Measurements from ENCODE around the gene ZRANB2. TPM values are rescaled to one million over a fixed set of nuclear protein-coding genes. Genes with fewer than 3 reads are reported as not detected.

The ZRANB2 gene
- total and polyA plus RNA-seq, 2 of the 4 experiments (the other 2 are of a cell fraction) = 23.7 to 67.2 TPM

DNA sequence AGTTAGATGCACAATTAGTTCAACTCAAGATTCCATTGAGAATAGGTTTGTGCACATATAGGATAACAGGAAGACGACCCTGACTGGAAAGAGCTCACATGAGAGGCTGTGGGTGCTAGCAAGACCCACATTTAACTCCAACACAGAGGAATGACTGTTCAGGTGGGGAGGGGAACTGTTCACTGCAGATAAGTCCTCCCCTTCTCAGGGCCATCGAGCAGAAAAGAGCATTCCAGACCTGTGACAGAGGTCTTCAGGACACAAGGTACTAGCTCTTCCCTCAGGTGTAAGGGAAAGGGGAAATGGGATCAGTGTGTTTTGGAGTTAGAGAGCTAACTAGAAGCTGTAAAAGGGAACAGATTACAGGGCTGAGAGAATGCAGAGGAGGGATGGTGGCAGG is 41.9 kb downstream of the ZRANB2 start:
- TF ChIP-seq SMC3 (IDR thresholded peaks at IDR 0.05; ENCODE audit: low read depth, low read length) (no peak), RCOR1 (IDR thresholded peaks at IDR 0.05; ENCODE audit: insufficient replicate concordance, low read length) (no peak), CHD1 (IDR thresholded peaks at IDR 0.05; ENCODE audit: low read depth, low read length) (no peak), MAZ (IDR thresholded peaks at IDR 0.05; ENCODE audit: borderline replicate concordance, low read depth, low read length) (no peak), NFE2L2 (IDR thresholded peaks at IDR 0.05; ENCODE audit: low read depth, low read length) (no peak), FOS (IDR thresholded peaks at IDR 0.05; ENCODE audit: low read depth, low read length) (no peak), BHLHE40 (IDR thresholded peaks at IDR 0.05; ENCODE audit: low read depth, low read length) (no peak), RFX5 (IDR thresholded peaks at IDR 0.05; ENCODE audit: low read depth, low read length) (no peak), POLR2A (IDR thresholded peaks at IDR 0.05; ENCODE audit: low read depth, low read length) (no peak), MAFK (IDR thresholded peaks at IDR 0.05; ENCODE audit: low read depth, low read length) (no peak), MXI1 (IDR thresholded peaks at IDR 0.05; ENCODE audit: borderline replicate concordance, low read depth, low read length) (no peak), CEBPB (IDR thresholded peaks at IDR 0.05; ENCODE audit: low read depth, low read length) (no peak), RAD21 (IDR thresholded peaks at IDR 0.05; ENCODE audit: low read length) (no peak)
- TF ChIP-seq, protein P1, sequence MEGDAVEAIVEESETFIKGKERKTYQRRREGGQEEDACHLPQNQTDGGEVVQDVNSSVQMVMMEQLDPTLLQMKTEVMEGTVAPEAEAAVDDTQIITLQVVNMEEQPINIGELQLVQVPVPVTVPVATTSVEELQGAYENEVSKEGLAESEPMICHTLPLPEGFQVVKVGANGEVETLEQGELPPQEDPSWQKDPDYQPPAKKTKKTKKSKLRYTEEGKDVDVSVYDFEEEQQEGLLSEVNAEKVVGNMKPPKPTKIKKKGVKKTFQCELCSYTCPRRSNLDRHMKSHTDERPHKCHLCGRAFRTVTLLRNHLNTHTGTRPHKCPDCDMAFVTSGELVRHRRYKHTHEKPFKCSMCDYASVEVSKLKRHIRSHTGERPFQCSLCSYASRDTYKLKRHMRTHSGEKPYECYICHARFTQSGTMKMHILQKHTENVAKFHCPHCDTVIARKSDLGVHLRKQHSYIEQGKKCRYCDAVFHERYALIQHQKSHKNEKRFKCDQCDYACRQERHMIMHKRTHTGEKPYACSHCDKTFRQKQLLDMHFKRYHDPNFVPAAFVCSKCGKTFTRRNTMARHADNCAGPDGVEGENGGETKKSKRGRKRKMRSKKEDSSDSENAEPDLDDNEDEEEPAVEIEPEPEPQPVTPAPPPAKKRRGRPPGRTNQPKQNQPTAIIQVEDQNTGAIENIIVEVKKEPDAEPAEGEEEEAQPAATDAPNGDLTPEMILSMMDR (conservative IDR thresholded peaks at IDR 0.05; ENCODE audit: low read depth, low read length) = no peak
- TF ChIP-seq, protein P2, sequence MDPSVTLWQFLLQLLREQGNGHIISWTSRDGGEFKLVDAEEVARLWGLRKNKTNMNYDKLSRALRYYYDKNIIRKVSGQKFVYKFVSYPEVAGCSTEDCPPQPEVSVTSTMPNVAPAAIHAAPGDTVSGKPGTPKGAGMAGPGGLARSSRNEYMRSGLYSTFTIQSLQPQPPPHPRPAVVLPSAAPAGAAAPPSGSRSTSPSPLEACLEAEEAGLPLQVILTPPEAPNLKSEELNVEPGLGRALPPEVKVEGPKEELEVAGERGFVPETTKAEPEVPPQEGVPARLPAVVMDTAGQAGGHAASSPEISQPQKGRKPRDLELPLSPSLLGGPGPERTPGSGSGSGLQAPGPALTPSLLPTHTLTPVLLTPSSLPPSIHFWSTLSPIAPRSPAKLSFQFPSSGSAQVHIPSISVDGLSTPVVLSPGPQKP (IDR thresholded peaks at IDR 0.05; ENCODE audit: borderline replicate concordance, low read depth, low read length) = no peak
- TF ChIP-seq, protein P3, sequence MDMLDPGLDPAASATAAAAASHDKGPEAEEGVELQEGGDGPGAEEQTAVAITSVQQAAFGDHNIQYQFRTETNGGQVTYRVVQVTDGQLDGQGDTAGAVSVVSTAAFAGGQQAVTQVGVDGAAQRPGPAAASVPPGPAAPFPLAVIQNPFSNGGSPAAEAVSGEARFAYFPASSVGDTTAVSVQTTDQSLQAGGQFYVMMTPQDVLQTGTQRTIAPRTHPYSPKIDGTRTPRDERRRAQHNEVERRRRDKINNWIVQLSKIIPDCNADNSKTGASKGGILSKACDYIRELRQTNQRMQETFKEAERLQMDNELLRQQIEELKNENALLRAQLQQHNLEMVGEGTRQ (IDR thresholded peaks at IDR 0.05; ENCODE audit: low read depth, low read length) = no peak
- Histone ChIP-seq H3K9me3 (ENCODE audit: control insufficient read depth, insufficient read depth, low read length) (no peaks in the 10 kb centered on the region), H3K4me2 (ENCODE audit: low read depth, low read length) (no peak overlapping the region), H3K79me1 (ENCODE audit: low read depth in 1 of 2, low read length in 2 of 2) (no peaks in the 10 kb centered on the region), H3K9ac (ENCODE audit: low read depth, low read length) (no peak overlapping the region), H3K27me3 (ENCODE audit: control insufficient read depth, insufficient read depth, low read length) (peaks cover 2% of the 10 kb centered on the region), H4K8ac (ENCODE audit: low read depth in 2 of 2, low read length in 2 of 2) (no peak overlapping the region), H4K5ac (ENCODE audit: low read depth, low read length) (no peak overlapping the region), H2AFZ (replicated peaks; ENCODE audit: low read length, poor library complexity) (no peak overlapping the region), H3K36me3 (ENCODE audit: control insufficient read depth, insufficient read depth, low read length) (no peaks in the 10 kb centered on the region), H3K18ac (ENCODE audit: low read depth, low read length) (no peak overlapping the region), H3K4ac (ENCODE audit: low read depth, low read length) (no peak overlapping the region), H3K56ac (ENCODE audit: extremely low read depth, insufficient read depth, low read length) (no peak overlapping the region), H4K91ac (ENCODE audit: insufficient read depth, low read depth, low read length) (no peak overlapping the region), H3K27ac (ENCODE audit: insufficient read depth, low read length) (no peak overlapping the region), H3K14ac (replicated peaks; ENCODE audit: low read depth, low read length) (no peak overlapping the region), H2BK15ac (ENCODE audit: low read depth, low read length) (no peak overlapping the region), H2BK120ac (ENCODE audit: low read depth, low read length) (no peak overlapping the region), H2AK9ac (replicated peaks; ENCODE audit: low read depth, low read length, poor library complexity) (no peak overlapping the region), H4K20me1 (ENCODE audit: insufficient read depth, low read length) (no peaks in the 10 kb centered on the region), H3K9me1 (ENCODE audit: insufficient read depth, low read length) (no peaks in the 10 kb centered on the region), H3K23ac (ENCODE audit: low read depth, low read length) (no peak overlapping the region), H3K4me1 (ENCODE audit: control insufficient read depth, insufficient read depth, low read length) (no peaks in the 10 kb centered on the region), H3K4me3 (ENCODE audit: insufficient read depth, low read depth, low read length) (no peak overlapping the region), H2BK5ac (ENCODE audit: low read depth, low read length, poor library complexity, severe bottlenecking) (no peak overlapping the region), H2AK5ac (ENCODE audit: low read depth, low read length) (no peak overlapping the region), H2BK20ac (ENCODE audit: low read depth, low read length) (no peak overlapping the region)
- ChIA-PET POLR2A (ENCODE audit: unreplicated experiment) (no interaction called here), CTCF (no interaction called here)
- no TSS peak for BruUV-seq (replicated peaks)
- WGBS, 2 experiments (ENCODE audit: extremely low coverage in 2 of 2, insufficient read length in 1 of 2) = no CpG with 5 or more reads among the region's 2 CpGs
- dilution Hi-C loops (cut with HindIII; ENCODE audit: low sequenced_read_pairs, unreplicated experiment) = no loop called here
- ATAC-seq (ENCODE audit: low read depth) (no peak), DNase-seq (no peak)
- in situ Hi-C loops (cut with MboI; ENCODE audit: low sequenced_read_pairs) = no loop called here
- intact Hi-C loops (cut with micrococcal nuclease) = no loop called here
